Caco-2 (cell line): Measurements from ENCODE around the gene SGMS1. TPM values are rescaled to one million over a fixed set of nuclear protein-coding genes. Genes with fewer than 3 reads are reported as not detected.

Experiments
- BruUV-seq: library from RNA; stranded (reverse); fragments of 400-500 nt; replicated peaks from 2 replicates; lab custom pipeline; 2021; lab: Mats Ljungman, UMichigan
- CTCF ChIA-PET: fragments of 300-600 bp; sonication (Branson Sonifier 250); formaldehyde crosslinking; loops from one replicate; lab custom pipeline; 2022; ENCODE audit warnings: antibody characterized with exemption; lab: Charles Lee
- POLR2A ChIA-PET: fragments of 300-600 bp; sonication (Branson Sonifier 250); formaldehyde crosslinking; loops from one replicate; lab custom pipeline; 2022; ENCODE audit warnings: antibody characterized with exemption; lab: Charles Lee
- DNase-seq, 2 experiments: peaks; one replicate each; pipeline versions ENCODE4 v3.0.0 to v3.0.0-alpha.2; 2020 to 2022
- H3K27me3 ChIP-seq: replicated peaks from 2 replicates; pipeline ENCODE4 v1.6.0; 2011; ENCODE audit warnings: low read length; ENCODE audit not compliant: control insufficient read depth, insufficient read depth
- H3K36me3 ChIP-seq: 2 replicates; pipeline ENCODE4 v1.5.1; 2011; ENCODE audit warnings: low read length; ENCODE audit not compliant: control insufficient read depth, insufficient read depth
- H3K4me1 ChIP-seq: fragments of 250-450 bp; sonication (Bioruptor Pico); 2 replicates; pipeline ENCODE4 v1.5.1; 2020; ENCODE audit warnings: mild to moderate bottlenecking
- H3K4me3 ChIP-seq: 2 replicates; pipeline ENCODE4 v1.5.1; 2011; ENCODE audit warnings: low read depth, mild to moderate bottlenecking, control low read depth, low read length
- H3K9me3 ChIP-seq: fragments of 250-450 bp; sonication (Bioruptor Pico); 2 replicates; pipeline ENCODE4 v1.5.1; 2020; ENCODE audit warnings: mild to moderate bottlenecking, moderate library complexity
- H3K27ac Mint-ChIP-seq: one replicate; pipeline ENCODE4 v1.8.0; 2022; ENCODE audit warnings: mixed read lengths; ENCODE audit not compliant: unreplicated experiment
- H3K27me3 Mint-ChIP-seq: one replicate; pipeline ENCODE4 v1.8.0; 2022; ENCODE audit warnings: mixed read lengths; ENCODE audit not compliant: insufficient read depth, unreplicated experiment
- H3K36me3 Mint-ChIP-seq: one replicate; pipeline ENCODE4 v1.8.0; 2022; ENCODE audit warnings: mild to moderate bottlenecking, mixed read lengths; ENCODE audit not compliant: insufficient read depth, unreplicated experiment
- H3K4me1 Mint-ChIP-seq: one replicate; pipeline ENCODE4 v1.8.0; 2022; ENCODE audit warnings: low read depth, mixed read lengths; ENCODE audit not compliant: unreplicated experiment
- H3K4me3 Mint-ChIP-seq: one replicate; pipeline ENCODE4 v1.8.0; 2022; ENCODE audit warnings: mild to moderate bottlenecking, moderate library complexity, mixed read lengths; ENCODE audit not compliant: unreplicated experiment
- H3K9me3 Mint-ChIP-seq: one replicate; pipeline ENCODE4 v1.8.0; 2022; ENCODE audit warnings: mixed read lengths; ENCODE audit not compliant: unreplicated experiment
- CTCF ChIP-seq, 2 experiments: fragments of 200-600 bp in 1 of 2; IDR thresholded peaks; 1 replicate in 1 of 2; 2 replicates in 1 of 2; pipeline versions ENCODE4 v1.5.1 to v1.8.0; 2011 to 2022; ENCODE audit warnings: antibody characterized with exemption in 1 of 2, control low read depth in 1 of 2, inconsistent platforms in 1 of 2, low read depth in 1 of 2, low read length in 1 of 2, mild to moderate bottlenecking in 1 of 2, moderate library complexity in 1 of 2; ENCODE audit not compliant: insufficient read depth in 1 of 2, severe bottlenecking in 1 of 2, unreplicated experiment in 1 of 2
- intact Hi-C: fragments of 100-400 bp; cut with micrococcal nuclease; formaldehyde crosslinking; loops from one replicate; pipeline ENCODE4 v1.10.0; 2022; ENCODE audit not compliant: unreplicated experiment
- total RNA-seq: library from RNA; stranded (reverse); gene quantifications from 2 replicates; pipeline ENCODE4 v1.2.3, GENCODE V29; 2022

Gene SGMS1
- total RNA-seq, 1 experiment from 2014 or later = 30.5 TPM

GRCh38 chr10:50566150-50566549, 57.6 kb downstream of the SGMS1 start:
- Mint-ChIP-seq H3K4me1 (peaks cover 17% of the 10 kb centered on the region), H3K36me3 (no peaks in the 10 kb centered on the region), H3K4me3 (no peak overlapping the region), H3K9me3 (no peaks in the 10 kb centered on the region), H3K27me3 (no peaks in the 10 kb centered on the region), H3K27ac (no peak overlapping the region)
- no peaks in the 10 kb centered on the region for H3K36me3 ChIP-seq
- H3K27me3 ChIP-seq = no peaks in the 10 kb centered on the region
- no peak for DNase-seq
- no peak for TF ChIP-seq CTCF (IDR thresholded peaks at IDR 0.05; ENCODE audit: insufficient read depth in 1 of 2, low read depth in 1 of 2, low read length in 1 of 2, severe bottlenecking in 1 of 2, unreplicated experiment in 1 of 2)
- BruUV-seq = no TSS peak
- intact Hi-C loops = no loop called here
- CTCF ChIA-PET = interaction anchor here (0.8 kb wide), 1 partner anchor 13 kb away, joined by 3 read pairs; no protein-coding TSS in a partner anchor
- H3K9me3 ChIP-seq = no peaks in the 10 kb centered on the region
- H3K4me3 ChIP-seq = no peak overlapping the region
- H3K4me1 ChIP-seq = peaks cover 8% of the 10 kb centered on the region
- POLR2A ChIA-PET = no interaction called here

GRCh38 chr10:50565301-50566083, 58.3 kb downstream of the SGMS1 start:
- intact Hi-C loops = no loop called here
- no peaks in the 10 kb centered on the region for H3K27me3 Mint-ChIP-seq
- H3K27ac Mint-ChIP-seq = no peak overlapping the region
- no peak overlapping the region for H3K4me3 ChIP-seq
- H3K36me3 Mint-ChIP-seq = no peaks in the 10 kb centered on the region
- H3K4me3 Mint-ChIP-seq = no peak overlapping the region
- POLR2A ChIA-PET = no interaction called here
- no TSS peak for BruUV-seq
- CTCF ChIA-PET = interaction anchor here (0.8 kb wide), 1 partner anchor 12 kb away, joined by 3 read pairs; no protein-coding TSS in a partner anchor
- H3K4me1 ChIP-seq = peaks cover 6% of the 10 kb centered on the region
- H3K4me1 Mint-ChIP-seq = peaks cover 17% of the 10 kb centered on the region
- H3K9me3 Mint-ChIP-seq = no peaks in the 10 kb centered on the region
- no peaks in the 10 kb centered on the region for H3K9me3 ChIP-seq
- no peak for DNase-seq
- no peaks in the 10 kb centered on the region for H3K36me3 ChIP-seq
- H3K27me3 ChIP-seq = no peaks in the 10 kb centered on the region
- TF ChIP-seq CTCF (IDR thresholded peaks at IDR 0.05; ENCODE audit: insufficient read depth in 1 of 2, low read depth in 1 of 2, low read length in 1 of 2, severe bottlenecking in 1 of 2, unreplicated experiment in 1 of 2) = no peak

DNA sequence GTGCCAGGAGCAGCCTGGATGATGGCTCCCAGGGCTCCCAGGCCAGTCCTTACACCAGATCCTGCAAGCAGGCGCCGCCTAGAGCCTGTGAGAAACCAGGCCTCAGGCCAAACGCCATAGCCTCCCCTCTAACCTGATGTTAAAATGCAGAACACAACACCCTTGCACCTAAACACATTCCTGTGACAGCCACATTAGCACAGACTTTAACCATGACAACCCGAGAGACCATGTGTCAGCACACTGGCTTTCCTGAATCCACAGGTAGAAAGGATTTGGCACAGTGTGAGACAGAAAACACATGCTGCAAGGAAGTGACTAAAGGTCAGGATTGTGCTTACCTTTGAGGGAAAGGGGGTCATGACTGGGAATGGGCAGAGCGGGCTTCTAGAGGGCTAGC, 59.9 kb downstream of the SGMS1 start:
- Mint-ChIP-seq H3K9me3 (no peaks in the 10 kb centered on the region), H3K4me3 (no peak overlapping the region), H3K36me3 (no peaks in the 10 kb centered on the region), H3K4me1 (peaks cover 17% of the 10 kb centered on the region), H3K27ac (no peak overlapping the region), H3K27me3 (no peaks in the 10 kb centered on the region)
- no peak for TF ChIP-seq CTCF (IDR thresholded peaks at IDR 0.05; ENCODE audit: insufficient read depth in 1 of 2, low read depth in 1 of 2, low read length in 1 of 2, severe bottlenecking in 1 of 2, unreplicated experiment in 1 of 2)
- H3K27me3 ChIP-seq = no peaks in the 10 kb centered on the region
- H3K4me3 ChIP-seq = no peak overlapping the region
- intact Hi-C loops = no loop called here
- H3K9me3 ChIP-seq = no peaks in the 10 kb centered on the region
- ChIA-PET CTCF (no interaction called here), POLR2A (no interaction called here)
- no TSS peak for BruUV-seq
- no peak for DNase-seq
- H3K36me3 ChIP-seq = no peaks in the 10 kb centered on the region
- H3K4me1 ChIP-seq = peaks cover 6% of the 10 kb centered on the region
